Nephron progenitor cell (in vitro differentiated cells): ENCODE data around the gene IMPG1.

Experiments used
- DNase-seq: peaks from one replicate; pipeline ENCODE4 v3.0.0; 2021
- H3K27ac Mint-ChIP-seq: 2 replicates; pipeline ENCODE4 v1.8.0; 2021; ENCODE audit warnings: mild to moderate bottlenecking, moderate library complexity, mixed read lengths
- H3K27me3 Mint-ChIP-seq: 2 replicates; pipeline ENCODE4 v1.8.0; 2021; ENCODE audit warnings: mild to moderate bottlenecking, low read depth, mixed read lengths; ENCODE audit not compliant: poor library complexity
- H3K36me3 Mint-ChIP-seq: 2 replicates; pipeline ENCODE4 v1.8.0; 2021; ENCODE audit warnings: low read depth, mixed read lengths
- H3K4me1 Mint-ChIP-seq: 2 replicates; pipeline ENCODE4 v1.8.0; 2021; ENCODE audit warnings: mixed read lengths
- H3K4me3 Mint-ChIP-seq: 2 replicates; pipeline ENCODE4 v1.8.0; 2021; ENCODE audit warnings: mild to moderate bottlenecking, moderate library complexity, mixed read lengths
- H3K9me3 Mint-ChIP-seq: 2 replicates; pipeline ENCODE4 v1.8.0; 2021; ENCODE audit warnings: mild to moderate bottlenecking, moderate library complexity, mixed read lengths
- CTCF ChIP-seq: fragments of 200-600 bp; sonication (generic); IDR thresholded peaks from 2 replicates; pipeline ENCODE4 v1.5.0; 2021; ENCODE audit warnings: antibody characterized with exemption

The IMPG1 gene

GRCh38 chr6:76072562-76072961 lies at the start of gene IMPG1:
Gene IMPG1, minus strand, starts transcription at chr6:76072662. Its CDS starts 174 bp downstream, at chr6:76072488.
- Mint-ChIP-seq H3K36me3 (no peaks in the 10 kb centered on the region), H3K4me3 (no peak within 1 kb of the TSS), H3K27ac (no peak within 1 kb of the TSS), H3K9me3 (no peaks in the 10 kb centered on the region), H3K4me1 (peaks cover 14% of the 10 kb centered on the region), H3K27me3 (no peaks in the 10 kb centered on the region)
- no peak for TF ChIP-seq CTCF
- DNase-seq = no peak

- no peaks in the 10 kb centered on the region for H3K36me3 Mint-ChIP-seq
- no peak for DNase-seq
- no peaks in the 10 kb centered on the region for H3K4me1 Mint-ChIP-seq
- no peak overlapping the region for H3K4me3 Mint-ChIP-seq
- no peak for TF ChIP-seq CTCF
- peaks cover 27% of the 10 kb centered on the region for H3K9me3 Mint-ChIP-seq
- H3K27ac Mint-ChIP-seq = no peak overlapping the region
- H3K27me3 Mint-ChIP-seq = no peaks in the 10 kb centered on the region
Measured at GRCh38 chr6:76120302-76120701, 47.8 kb upstream of the IMPG1 start.

- H3K4me1 Mint-ChIP-seq = peaks cover 15% of the 10 kb centered on the region
Measured at GRCh38 chr6:76073281-76073680, 819 bp upstream of the IMPG1 start.

GRCh38 chr6:76057469-76057868 lies 15.0 kb downstream of the IMPG1 start:
- no peak overlapping the region for H3K27ac Mint-ChIP-seq

More at GRCh38 chr6:76073281-76073680, 819 bp upstream of the IMPG1 start:
- H3K27ac Mint-ChIP-seq = no peak overlapping the region
- no peaks in the 10 kb centered on the region for H3K36me3 Mint-ChIP-seq
- no peaks in the 10 kb centered on the region for H3K9me3 Mint-ChIP-seq
- no peak overlapping the region for H3K4me3 Mint-ChIP-seq
- H3K27me3 Mint-ChIP-seq = no peaks in the 10 kb centered on the region
- TF ChIP-seq CTCF = no peak
- no peak for DNase-seq

GRCh38 chr6:76052314-76052713 lies 20.1 kb downstream of the IMPG1 start:
- no peak for DNase-seq
- Mint-ChIP-seq H3K27me3 (no peaks in the 10 kb centered on the region), H3K27ac (no peak overlapping the region), H3K4me3 (no peak overlapping the region), H3K9me3 (no peaks in the 10 kb centered on the region), H3K4me1 (no peaks in the 10 kb centered on the region), H3K36me3 (no peaks in the 10 kb centered on the region)
- TF ChIP-seq CTCF = no peak

More at GRCh38 chr6:76057469-76057868, 15.0 kb downstream of the IMPG1 start:
- no peaks in the 10 kb centered on the region for H3K9me3 Mint-ChIP-seq
- H3K27me3 Mint-ChIP-seq = no peaks in the 10 kb centered on the region
- TF ChIP-seq CTCF = no peak
- no peaks in the 10 kb centered on the region for H3K4me1 Mint-ChIP-seq
- H3K36me3 Mint-ChIP-seq = no peaks in the 10 kb centered on the region
- no peak overlapping the region for H3K4me3 Mint-ChIP-seq
- no peak for DNase-seq

GRCh38 chr6:76043690-76044089 lies 28.8 kb downstream of the IMPG1 start:
- no peak for TF ChIP-seq CTCF
- no peaks in the 10 kb centered on the region for H3K36me3 Mint-ChIP-seq
- no peaks in the 10 kb centered on the region for H3K27me3 Mint-ChIP-seq
- H3K27ac Mint-ChIP-seq = no peak overlapping the region
- no peaks in the 10 kb centered on the region for H3K9me3 Mint-ChIP-seq
- no peak overlapping the region for H3K4me3 Mint-ChIP-seq
- DNase-seq = no peak
- peaks cover 5% of the 10 kb centered on the region for H3K4me1 Mint-ChIP-seq
